ENCODE results near the gene CARMIL1.
A peak's percentile ranks its signal among the peaks of the same experiment; 100 is the strongest.
"Not testable (repeated sequence)": the region's sequence is repeated elsewhere in the genome, so short reads cannot be mapped to it uniquely, and the experiment has no call there.

CARMIL1 gene

DNA sequence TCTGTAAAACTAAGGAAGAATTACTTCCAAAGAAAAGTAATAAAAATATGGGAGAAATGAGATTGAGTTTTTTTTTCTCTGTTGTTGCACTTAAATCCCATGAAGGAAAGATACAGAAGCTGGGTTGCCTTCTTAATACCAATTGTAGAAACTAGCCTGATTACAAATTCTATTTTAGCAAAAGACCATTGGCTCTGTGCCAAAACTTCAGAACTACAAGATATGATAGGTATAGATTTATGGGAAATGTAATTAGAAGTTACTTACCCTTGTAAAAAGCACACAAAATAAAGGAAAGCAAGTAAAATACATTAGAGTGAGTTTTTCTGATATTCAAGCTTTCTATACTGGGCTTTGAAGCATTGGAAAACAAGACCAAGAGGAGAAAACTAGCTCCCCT is 299.4 kb downstream of the CARMIL1 start:
- no peak for DNase-seq (ENCODE audit: low read depth)

DNA sequence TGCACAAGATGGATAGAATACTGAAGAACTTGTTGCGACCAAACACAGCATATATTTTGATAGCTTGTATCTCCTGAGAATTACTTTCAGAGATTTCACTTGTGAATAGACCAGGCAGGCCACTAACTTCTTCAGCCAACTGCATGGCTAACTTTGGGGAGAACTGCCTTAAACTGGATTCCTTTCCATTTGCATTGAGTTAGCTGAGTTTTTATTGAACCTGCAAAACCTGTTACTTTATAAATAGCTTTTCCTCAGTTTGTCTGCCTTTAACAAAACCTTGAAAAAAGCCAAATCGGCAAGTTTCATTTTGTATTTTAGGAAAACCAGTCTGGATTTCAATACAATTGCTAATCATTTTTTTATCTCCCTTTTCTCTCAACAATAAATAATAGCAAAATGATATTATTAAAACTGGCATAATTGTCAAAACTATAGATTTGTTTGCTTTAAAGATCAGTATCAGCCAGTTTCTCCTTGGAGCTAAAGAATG is 300.3 kb downstream of the CARMIL1 start:
- no peak for DNase-seq (ENCODE audit: low read depth)

DNA sequence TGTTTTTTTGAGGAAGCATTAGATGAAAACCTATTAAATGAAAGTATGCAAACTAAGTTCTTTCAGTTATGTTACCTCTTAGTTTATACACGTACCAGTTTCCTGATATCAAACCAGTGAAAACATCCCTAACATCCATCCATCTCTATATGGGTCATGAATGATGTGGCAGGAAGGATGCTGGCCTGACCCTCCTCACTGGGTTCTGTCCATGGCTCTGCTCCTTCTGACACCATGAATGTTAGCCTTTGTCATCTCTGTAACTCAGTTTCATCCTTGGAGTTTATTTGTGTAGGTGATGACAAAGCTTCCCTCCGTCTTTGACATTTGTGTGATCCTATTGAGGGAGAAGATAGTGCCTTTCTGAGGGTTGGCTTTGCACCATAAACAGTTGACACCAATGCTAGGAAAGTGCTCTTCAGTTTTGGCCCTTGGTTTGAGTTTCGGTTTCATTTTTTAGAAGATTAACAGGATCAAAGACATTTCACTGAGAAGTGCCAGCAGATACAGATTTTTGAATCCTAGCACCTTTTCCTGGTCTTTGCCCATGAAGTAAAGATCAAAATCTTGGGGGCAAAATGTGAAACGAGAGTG is 300.8 kb downstream of the CARMIL1 start:
- DNase-seq (ENCODE audit: low read depth), result no peak

DNA sequence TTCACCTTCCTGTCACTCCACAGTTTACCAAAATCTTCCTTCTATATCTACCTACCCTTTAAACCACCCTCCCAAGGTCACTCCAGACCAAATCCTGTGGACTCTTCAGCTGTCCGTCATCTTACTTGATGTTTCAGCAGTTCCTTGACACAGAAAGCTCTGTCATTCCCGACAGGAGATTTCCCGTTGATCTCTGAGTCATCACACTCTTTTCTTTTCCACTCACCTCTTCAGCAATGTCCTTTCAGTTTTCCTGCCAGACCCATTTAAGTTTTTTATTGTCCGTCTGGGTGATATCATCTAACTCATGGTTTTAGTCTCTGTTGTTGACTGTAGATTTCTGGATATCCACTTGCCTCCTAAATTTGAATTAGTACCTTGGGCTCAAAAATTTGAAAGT is 302.9 kb downstream of the CARMIL1 start:
- no peak for DNase-seq (ENCODE audit: low read depth)

DNA sequence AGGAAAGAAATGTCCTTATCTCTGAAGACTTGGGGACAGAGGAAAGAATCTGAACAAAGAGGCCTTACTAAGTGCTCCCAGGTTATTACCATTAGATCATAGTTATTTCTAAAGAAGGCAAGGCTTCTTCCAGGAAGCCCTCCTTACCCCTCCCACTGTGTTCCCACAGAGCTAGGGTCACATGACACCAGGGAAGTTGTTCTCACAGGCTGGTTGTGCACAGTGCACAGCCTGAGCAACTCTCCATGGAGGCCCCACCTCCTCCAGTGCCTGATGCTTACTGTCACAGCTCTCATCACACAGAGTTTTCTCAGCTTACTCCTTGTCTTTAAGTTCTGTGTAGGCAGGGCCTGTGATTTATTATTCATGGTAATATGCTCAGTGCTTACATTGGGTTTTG is 303.9 kb downstream of the CARMIL1 start:
- no peak for DNase-seq (ENCODE audit: low read depth)

DNA sequence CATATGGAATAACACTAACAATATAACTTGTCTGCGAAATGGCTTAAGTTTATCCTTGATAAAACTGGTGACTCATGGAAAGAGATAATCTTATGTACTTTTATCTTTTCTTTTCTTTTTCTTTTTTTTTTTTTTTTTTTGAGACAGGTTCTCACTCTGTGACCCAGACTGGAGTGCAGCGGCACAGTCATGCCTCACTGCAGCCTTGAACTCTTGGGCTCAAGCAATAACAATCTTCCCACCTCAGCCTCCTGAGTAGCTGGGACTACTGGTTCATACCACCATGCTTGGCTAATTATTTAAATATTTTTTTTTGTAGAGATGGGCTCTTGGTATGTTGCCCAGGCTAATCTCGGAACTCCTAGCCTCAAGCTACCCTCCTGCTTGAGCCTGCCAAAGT is 304.7 kb downstream of the CARMIL1 start:
- DNase-seq (ENCODE audit: low read depth), result no peak

DNA sequence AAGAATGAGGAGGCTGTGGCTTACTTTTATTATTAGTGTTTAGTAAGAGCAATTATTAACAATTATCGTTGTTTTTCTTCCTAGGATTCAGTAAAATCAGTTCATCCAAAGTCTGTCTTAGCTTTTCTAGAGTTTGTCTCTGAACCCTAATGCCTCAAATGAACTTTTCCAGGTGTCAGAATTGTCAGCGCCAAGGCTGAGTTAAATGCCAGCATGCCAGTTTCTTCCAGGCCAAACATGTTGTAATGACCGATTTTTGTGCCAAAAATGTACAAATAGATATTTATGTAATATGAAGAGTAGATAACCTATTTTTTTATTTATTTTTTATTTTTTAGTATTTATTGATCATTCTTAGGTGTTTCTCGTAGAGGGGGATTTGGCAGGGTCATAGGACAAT is 306.1 kb downstream of the CARMIL1 start:
- DNase-seq (ENCODE audit: low read depth), result no peak

DNA sequence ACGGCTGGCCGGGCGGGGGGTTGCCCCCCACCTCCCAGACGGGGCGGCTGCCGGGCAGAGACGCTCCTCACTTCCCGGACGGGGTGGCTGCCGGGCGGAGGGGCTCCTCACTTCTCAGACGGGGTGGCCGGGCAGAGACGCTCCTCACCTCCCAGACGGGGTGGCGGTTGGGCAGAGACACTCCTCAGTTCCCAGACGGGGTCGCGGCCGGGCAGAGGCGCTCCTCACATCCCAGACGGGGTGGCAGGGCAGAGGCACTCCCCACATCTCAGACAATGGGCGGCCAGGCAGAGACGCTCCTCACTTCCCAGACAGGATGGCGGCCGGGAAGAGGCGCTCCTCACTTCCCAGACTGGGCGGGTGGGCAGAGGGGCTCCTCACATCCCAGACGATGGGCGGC is 306.9 kb downstream of the CARMIL1 start:
- not testable (repeated sequence) for DNase-seq (ENCODE audit: low read depth)

DNA sequence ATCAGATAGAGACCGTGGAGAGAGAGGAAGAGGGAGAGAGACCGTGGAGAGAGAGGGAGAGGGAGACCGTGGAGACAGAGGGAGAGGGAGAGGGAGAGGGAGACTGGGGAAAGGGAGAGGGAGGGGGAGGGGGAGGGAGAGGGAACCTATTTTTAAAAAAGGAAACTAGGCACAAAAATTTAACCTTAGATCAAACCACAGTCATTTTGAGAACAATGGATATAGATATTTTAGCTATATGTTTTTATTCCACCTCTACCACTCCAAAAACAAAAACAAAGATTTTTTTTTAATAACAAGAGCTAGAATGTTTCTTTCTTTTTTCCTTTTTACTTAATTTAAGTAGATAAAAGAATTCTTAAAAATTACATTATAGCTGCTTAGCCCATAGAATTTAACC is 307.8 kb downstream of the CARMIL1 start:
- DNase-seq (ENCODE audit: low read depth), result no peak

DNA sequence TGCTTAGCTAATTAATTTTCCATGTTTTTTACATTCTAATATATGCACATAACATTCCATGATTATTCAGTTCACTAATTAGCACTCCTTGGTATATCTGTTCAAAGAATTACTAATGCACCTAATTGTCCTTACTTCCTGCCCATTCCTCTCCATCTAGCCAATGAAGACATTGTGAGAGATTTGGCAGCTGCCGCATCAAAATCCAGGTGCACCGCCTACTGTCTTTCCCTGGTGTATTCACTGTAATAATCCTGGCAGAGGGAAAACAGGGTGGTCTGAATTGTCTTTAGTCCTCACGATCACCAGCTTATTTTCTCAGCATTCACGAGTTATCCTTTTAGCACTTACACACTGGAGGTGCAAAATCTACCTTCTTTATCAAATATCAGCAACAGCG is 311.8 kb downstream of the CARMIL1 start:
- no peak for DNase-seq (ENCODE audit: low read depth)

DNA sequence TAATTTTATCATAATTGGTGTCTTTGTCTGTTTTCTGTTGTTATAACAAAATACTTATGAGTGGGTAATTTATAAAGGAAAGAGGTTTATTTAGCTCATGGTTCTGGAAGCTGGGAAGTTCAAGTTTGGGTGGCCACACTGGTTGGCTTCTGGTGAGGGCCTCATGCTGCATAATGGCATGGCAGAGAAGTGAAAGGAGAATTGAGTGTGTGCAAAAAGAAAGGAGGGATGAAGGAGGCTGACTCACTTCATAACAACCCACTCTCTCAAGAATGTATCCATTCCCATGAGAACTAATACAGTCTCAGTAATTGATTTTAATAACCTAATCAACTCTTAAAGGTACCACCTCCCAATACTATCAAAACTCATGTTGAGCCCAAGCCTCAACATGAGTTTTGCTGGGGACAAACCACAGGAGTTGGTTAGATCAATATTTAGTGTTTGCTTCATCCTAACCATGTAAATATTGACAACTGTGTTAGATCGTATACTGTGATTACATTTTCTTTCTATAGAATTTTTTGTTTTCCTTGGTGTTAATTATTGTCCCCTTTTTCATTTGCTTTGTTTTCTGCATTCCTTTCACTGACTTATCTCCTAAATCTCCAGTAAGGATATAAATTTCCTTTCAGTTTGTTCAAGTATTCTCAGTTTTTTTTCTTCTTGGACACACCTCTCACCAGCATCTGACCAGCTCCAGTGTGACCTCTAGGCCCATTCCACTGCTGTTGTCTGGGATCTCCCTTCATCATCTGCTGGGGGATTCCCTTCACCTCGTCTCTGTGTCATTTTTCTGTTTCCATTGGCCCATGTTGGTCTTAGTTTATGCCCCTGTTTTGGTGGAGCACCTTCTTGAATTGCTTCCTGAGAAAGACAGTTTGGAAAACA is 318.0 kb downstream of the CARMIL1 start:
- peak; percentile 17 for DNase-seq (ENCODE audit: low read depth)

DNA sequence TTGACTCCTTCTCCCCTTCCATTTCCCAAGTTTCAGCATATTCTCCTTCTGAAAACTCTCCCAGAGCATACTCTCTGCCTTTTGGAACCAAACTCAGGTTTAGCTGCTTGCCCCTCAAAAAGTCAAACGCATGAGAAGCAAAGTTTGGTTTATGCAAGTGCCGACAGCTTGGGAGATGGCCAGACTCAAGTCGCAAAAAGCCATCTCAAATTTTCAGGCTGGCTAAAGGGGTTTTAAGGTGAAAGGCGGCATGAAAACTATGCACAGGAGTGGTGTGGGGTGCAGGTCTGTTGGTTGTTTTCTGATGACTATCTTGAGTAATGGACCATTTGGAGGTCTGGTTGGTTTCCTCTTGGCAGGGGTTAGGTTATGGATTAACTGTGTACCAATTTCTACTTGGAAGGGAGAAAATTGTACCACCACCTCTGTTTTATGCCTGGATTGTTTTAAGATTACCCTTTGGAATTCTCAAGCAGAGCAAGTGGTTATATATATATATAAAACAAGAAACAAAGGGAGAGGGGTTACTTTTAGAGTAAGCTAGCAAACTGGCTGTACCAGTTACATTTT is 320.4 kb downstream of the CARMIL1 start:
- no peak for DNase-seq (ENCODE audit: low read depth)

DNA sequence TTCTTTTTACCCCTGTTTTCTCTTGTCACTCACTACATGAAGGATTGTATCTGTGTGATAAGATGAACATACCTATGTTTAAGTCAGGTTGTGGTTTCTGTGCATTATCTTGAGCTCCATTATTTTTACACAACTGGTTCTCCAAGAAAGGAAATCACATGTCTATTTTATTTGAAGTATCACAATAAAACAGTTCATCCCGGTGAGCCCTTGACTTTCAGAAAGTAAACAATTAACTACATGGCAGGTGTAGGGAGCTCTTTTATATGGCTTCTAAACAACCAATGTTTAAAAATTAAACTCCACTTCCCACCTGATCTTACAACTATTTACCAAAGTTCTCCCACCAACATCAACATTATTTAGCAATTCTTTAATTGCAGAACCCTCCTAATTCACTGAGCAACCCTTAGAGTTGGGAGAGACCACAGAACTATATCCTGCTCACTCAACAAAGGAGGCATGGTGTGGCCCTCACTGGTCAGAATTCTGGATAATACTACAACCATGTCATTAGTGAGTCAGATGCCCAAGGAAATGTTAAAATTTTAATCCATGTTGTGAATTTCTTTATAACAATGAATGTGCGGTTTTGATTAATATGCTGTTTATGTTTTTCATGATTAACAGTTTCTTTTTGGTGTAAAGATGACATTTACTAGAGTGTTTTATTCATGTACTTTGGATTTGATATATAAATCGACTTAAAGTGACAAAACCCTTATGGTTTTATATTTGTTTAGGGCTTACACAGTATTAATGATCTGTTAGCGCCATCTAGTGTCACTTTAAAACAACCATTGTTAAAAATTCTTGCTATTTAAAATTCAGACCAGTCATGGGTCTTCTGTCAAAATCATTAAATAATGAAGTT is 322.9 kb downstream of the CARMIL1 start:
- DNase-seq (ENCODE audit: low read depth), result peak; percentile 66

DNA sequence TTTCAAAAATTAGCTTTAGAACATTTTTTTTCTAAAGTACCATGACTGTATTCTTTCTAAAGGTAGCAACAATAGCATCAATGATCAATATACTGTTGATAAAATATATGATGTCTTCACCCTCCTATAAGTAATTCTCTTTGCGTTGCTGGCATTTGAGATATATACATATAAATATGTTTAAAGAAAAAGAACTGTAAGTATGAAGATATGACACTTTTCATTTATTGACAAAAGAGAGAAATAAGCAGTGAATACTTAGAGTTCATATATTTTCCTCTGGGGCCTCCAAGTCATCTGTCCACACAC is 323.5 kb downstream of the CARMIL1 start:
- no peak for DNase-seq (ENCODE audit: low read depth)

DNA sequence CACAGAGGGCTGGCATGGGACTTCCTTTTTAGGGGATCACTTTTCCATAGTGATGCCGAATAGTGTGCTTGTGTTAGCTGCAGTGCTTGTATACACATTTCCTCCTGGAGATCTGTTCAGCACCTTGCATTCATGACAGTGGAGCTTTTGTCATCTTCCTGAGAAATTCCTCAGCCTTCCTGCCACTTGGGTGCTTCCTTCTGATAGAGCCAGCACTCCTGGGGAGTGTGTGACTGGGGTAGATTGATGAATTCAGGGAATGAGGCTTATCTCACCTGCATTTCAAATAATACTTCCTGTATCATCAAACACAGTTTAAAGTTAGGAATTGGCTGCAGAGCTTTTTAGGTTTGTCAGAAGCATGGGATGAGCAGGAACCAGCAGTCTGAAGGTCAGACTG is 324.1 kb downstream of the CARMIL1 start:
- DNase-seq (ENCODE audit: low read depth), result no peak

DNA sequence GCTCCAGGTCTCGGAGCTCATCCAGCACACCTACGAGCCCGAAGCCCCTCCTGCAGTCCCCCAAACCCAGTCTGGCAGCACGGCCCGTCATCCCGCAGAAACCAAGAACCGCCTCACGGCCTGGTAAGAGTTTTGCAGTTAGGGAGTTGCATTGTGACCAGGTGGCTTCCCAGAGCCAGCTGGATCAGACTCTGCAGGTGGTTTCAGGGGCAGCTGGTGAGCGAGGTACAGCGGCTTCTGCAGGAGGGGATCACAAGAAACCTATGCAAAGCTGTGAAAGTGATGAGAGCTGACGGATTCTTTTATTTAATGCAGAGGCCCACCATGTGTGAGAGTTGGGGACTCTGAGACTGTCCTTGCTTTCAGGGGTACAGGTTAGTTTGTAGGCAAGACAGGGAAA is 327.0 kb downstream of the CARMIL1 start:
- no peak for DNase-seq (ENCODE audit: low read depth)

DNA sequence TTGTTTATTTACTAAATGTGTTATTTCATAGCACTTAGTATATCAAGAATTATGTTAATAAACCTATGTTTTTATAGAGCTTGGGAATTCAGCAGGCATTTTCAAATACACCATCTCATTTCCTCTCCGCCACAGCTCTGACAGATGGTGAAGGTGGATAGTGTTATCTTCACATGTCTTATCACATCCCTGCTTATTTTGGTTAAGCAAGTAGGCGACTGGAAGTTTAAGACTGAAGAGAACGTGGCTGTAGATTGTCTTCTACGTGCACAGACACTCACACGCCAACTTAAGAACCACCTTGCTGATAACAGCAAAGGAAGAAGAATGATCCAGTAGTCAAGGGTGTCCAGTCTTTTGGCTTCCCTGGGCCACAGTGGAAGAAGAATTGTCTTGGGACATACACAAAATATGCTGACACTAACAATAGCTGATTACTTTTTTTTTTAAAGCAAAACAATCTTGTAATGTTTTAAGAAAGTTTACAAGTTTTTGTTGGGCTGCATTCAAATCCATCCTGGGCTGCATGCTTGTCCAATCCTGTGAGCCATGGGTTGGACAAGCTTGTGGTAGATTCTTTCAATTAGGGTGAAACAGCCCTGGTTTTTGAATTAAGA is 329.5 kb downstream of the CARMIL1 start:
- no peak for DNase-seq (ENCODE audit: low read depth)

DNA sequence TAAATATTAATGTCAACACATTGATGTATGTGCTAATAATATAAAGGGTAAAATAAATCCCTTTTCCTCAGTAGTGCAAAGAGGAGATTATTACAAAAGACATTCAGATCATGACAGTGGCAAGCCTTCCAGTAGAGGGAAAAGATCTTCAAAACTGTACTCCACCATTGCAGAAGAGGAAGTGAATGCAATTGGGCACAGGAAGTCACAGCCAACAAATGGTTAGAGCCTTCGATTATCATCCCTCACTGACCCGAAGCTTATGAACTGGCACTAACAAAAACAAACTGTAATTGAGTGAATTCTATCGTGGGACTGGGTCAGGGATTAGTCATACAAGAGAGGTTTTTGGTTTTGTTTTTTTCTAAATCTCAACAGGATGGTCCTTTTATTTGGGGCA is 333.5 kb downstream of the CARMIL1 start:
- DNase-seq (ENCODE audit: low read depth), result peak; percentile 28

DNA sequence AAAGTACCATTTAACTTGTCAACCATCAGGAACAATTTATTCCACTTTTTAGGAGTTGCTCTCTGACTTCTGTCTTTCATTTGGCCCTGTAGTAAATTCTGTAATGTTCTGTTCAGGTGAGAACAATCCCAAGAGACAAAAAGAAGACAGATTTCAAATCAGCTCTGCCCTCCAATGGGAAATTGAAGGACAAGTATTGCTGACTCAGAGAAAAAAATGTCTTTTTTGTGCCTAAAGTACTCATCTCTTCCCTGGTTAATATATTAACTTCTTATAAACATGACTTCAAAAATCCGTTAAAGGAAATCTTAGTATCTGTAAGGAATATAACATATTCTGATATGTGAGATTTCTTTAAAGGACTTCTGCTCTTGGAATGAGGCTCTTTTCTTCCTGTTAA is 334.2 kb downstream of the CARMIL1 start:
- no peak for DNase-seq (ENCODE audit: low read depth)

DNA sequence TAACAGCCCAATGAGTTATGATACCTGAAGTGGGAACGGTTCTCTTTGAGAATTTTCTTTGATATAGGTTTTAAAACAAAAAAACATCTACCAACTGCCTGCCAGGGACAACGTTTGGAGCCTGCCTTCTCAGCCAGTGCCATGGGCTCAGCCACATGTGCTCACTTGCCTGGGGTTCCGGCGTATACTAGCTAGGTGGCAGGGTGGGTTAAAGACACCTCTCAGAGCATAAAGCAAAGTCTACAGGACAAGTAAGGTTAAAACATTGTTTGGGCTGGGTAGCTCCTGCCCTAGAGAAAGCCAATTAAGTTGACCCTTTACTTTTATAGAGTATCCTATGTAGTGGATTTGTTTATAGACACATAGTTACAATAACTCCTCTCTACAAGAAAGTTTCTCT is 334.9 kb downstream of the CARMIL1 start:
- DNase-seq (ENCODE audit: low read depth), result no peak

DNA sequence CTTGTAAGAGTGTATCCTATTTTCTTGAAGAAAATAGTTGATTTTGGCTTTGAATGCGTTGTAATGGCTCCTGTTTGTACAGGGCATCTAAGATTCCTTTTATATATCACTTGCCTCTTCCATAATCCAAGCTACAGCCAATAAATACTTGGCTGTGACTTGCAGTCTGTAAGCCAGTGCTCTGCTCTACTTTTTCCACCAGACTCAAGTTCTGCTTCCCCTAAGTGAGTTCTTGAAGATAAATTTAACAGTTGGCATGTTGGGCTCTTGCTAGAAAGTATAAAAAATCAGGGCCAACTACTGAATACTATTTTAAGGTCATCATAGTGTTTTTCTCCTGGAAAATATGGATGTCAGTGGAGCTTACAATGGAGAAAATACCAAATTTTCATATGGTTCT is 336.3 kb downstream of the CARMIL1 start:
- no peak for DNase-seq (ENCODE audit: low read depth)

DNA sequence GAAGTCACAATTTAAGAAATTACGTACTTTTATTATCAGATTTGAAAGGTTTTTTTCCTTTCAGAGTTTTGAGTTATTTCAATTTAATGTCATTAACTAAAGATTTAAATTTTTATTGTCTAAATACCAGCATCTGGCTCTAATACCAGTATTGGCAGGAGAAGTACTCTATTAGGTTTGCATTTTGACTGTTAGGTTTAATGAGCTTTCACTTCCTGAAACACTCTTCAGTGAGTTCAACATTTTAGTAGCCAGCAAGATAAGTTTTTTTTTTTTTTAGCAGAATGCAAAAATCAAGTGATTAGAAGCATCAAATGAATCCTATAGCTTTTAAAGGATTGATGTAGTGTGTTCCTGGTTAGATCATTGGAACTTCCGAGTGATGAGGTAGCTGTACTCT is 338.8 kb downstream of the CARMIL1 start:
- no peak for DNase-seq (ENCODE audit: low read depth)

All from EH (cell line).